ENCODE data around the gene KCNIP4. TPM values are rescaled to one million over a fixed set of nuclear protein-coding genes. Genes with fewer than 3 reads are reported as not detected.

The KCNIP4 gene
- total and polyA plus RNA-seq, 9 of the 15 experiments (the other 6 are each of a cell fraction or from before 2014, with no cell fraction given), result 0.25 to 0.41 TPM; not detected in 7

DNA sequence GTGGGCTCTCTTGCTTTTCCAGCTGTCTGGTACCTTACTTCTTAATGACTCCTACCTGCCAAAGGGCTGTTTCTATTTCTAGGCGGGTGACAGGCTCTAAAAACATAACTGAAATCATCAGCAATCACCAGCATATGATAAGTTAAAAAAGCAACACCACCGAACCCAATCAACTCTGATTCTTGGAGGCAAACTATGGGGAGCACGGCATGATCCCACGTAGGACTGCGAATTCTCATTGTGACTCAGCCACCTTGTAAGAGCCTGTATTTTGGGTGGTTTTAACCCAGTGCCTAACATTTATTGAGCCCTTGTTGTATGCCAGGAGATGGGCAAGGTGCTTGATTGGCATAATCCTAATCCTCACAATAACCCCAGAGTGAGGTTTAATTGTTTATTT, 1091.5 kb downstream of the KCNIP4 start:
- H3K4me1 ChIP-seq (replicated peaks in 1 of 2; ENCODE audit: control insufficient read depth in 2 of 2, insufficient read depth in 2 of 2, low read length in 2 of 2), result no peaks in the 10 kb centered on the region
- ATAC-seq, result no peak
- no peak overlapping the region for H2AFZ ChIP-seq (ENCODE audit: low read depth, low read length)
- no peak for DNase-seq (ENCODE audit: extremely low read depth in 1 of 4, low spot score in 3 of 4)
- H3K79me2 ChIP-seq (ENCODE audit: control insufficient read depth, insufficient read depth, low read length), result no peaks in the 10 kb centered on the region
- H3K27me3 ChIP-seq (ENCODE audit: control insufficient read depth in 2 of 2, insufficient read depth in 2 of 2, low read length in 2 of 2), result no peaks in the 10 kb centered on the region
- no peak overlapping the region for H3K4me2 ChIP-seq (ENCODE audit: insufficient read depth, low read length)
- no peak overlapping the region for H3K4me3 ChIP-seq
- intact Hi-C loops (cut with micrococcal nuclease) (no loop called here), in situ Hi-C loops (cut with MboI) (no loop called here)
- H3K9me1 ChIP-seq (ENCODE audit: control insufficient read depth, insufficient read depth, low read length), result no peaks in the 10 kb centered on the region
- H3K27ac ChIP-seq (ENCODE audit: extremely low read depth, low read depth, low read length), result no peak overlapping the region
- no peak overlapping the region for H3K9ac ChIP-seq (ENCODE audit: insufficient read depth in 1 of 2, low read depth in 2 of 2, low read length in 2 of 2)
- no peaks in the 10 kb centered on the region for H4K20me1 ChIP-seq (replicated peaks; ENCODE audit: control insufficient read depth, insufficient read depth, low read length)
- no peaks in the 10 kb centered on the region for H3K36me3 ChIP-seq (ENCODE audit: control insufficient read depth, insufficient read depth, low read length)
- 0% methylated on average over 5 of the region's 5 CpGs for WGBS (ENCODE audit: insufficient coverage, low coverage, missing lambda C conversion rate)
- POLR2A ChIA-PET, result no interaction called here
- no peak for FAIRE-seq
- no peak for TF ChIP-seq KAT2B (IDR thresholded peaks at IDR 0.05; ENCODE audit: low read depth, low read length)
- TF ChIP-seq, protein P1, sequence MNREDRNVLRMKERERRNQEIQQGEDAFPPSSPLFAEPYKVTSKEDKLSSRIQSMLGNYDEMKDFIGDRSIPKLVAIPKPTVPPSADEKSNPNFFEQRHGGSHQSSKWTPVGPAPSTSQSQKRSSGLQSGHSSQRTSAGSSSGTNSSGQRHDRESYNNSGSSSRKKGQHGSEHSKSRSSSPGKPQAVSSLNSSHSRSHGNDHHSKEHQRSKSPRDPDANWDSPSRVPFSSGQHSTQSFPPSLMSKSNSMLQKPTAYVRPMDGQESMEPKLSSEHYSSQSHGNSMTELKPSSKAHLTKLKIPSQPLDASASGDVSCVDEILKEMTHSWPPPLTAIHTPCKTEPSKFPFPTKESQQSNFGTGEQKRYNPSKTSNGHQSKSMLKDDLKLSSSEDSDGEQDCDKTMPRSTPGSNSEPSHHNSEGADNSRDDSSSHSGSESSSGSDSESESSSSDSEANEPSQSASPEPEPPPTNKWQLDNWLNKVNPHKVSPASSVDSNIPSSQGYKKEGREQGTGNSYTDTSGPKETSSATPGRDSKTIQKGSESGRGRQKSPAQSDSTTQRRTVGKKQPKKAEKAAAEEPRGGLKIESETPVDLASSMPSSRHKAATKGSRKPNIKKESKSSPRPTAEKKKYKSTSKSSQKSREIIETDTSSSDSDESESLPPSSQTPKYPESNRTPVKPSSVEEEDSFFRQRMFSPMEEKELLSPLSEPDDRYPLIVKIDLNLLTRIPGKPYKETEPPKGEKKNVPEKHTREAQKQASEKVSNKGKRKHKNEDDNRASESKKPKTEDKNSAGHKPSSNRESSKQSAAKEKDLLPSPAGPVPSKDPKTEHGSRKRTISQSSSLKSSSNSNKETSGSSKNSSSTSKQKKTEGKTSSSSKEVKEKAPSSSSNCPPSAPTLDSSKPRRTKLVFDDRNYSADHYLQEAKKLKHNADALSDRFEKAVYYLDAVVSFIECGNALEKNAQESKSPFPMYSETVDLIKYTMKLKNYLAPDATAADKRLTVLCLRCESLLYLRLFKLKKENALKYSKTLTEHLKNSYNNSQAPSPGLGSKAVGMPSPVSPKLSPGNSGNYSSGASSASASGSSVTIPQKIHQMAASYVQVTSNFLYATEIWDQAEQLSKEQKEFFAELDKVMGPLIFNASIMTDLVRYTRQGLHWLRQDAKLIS (CRISPR knock-in tag; IDR thresholded peaks at IDR 0.05), result no peak
- TF ChIP-seq MECOM (CRISPR knock-in tag; IDR thresholded peaks at IDR 0.05), result no peak
- no peak for TF ChIP-seq SIN3A (IDR thresholded peaks at IDR 0.05; ENCODE audit: borderline replicate concordance in 2 of 2, control insufficient read depth in 1 of 2, low read depth in 2 of 2, low read length in 2 of 2)
- no peak for TF ChIP-seq ZNF778 (CRISPR knock-in tag; IDR thresholded peaks at IDR 0.05)
- TF ChIP-seq, protein P2, sequence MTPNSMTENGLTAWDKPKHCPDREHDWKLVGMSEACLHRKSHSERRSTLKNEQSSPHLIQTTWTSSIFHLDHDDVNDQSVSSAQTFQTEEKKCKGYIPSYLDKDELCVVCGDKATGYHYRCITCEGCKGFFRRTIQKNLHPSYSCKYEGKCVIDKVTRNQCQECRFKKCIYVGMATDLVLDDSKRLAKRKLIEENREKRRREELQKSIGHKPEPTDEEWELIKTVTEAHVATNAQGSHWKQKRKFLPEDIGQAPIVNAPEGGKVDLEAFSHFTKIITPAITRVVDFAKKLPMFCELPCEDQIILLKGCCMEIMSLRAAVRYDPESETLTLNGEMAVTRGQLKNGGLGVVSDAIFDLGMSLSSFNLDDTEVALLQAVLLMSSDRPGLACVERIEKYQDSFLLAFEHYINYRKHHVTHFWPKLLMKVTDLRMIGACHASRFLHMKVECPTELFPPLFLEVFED (CRISPR knock-in tag; conservative IDR thresholded peaks at IDR 0.05), result no peak
- TF ChIP-seq ZNF316 (IDR thresholded peaks at IDR 0.05), result no peak
- TF ChIP-seq BACH1 (tag; IDR thresholded peaks at IDR 0.05), result no peak
- TF ChIP-seq ZBTB8A (IDR thresholded peaks at IDR 0.05; ENCODE audit: partially characterized antibody), result no peak
- TF ChIP-seq TFAP4 (CRISPR knock-in tag; IDR thresholded peaks at IDR 0.05; ENCODE audit: borderline replicate concordance), result no peak
- no peak for TF ChIP-seq ZNF174 (CRISPR knock-in tag; IDR thresholded peaks at IDR 0.05)
- TF ChIP-seq SRSF9 (IDR thresholded peaks at IDR 0.05; ENCODE audit: borderline replicate concordance, low read depth, low read length), result no peak
- no peak for TF ChIP-seq SP1 (CRISPR knock-in tag; IDR thresholded peaks at IDR 0.05)
- no peak for TF ChIP-seq TGIF2 (CRISPR knock-in tag; IDR thresholded peaks at IDR 0.05)
- TF ChIP-seq ZSCAN32 (CRISPR knock-in tag; IDR thresholded peaks at IDR 0.05), result no peak
- TF ChIP-seq, protein P3, sequence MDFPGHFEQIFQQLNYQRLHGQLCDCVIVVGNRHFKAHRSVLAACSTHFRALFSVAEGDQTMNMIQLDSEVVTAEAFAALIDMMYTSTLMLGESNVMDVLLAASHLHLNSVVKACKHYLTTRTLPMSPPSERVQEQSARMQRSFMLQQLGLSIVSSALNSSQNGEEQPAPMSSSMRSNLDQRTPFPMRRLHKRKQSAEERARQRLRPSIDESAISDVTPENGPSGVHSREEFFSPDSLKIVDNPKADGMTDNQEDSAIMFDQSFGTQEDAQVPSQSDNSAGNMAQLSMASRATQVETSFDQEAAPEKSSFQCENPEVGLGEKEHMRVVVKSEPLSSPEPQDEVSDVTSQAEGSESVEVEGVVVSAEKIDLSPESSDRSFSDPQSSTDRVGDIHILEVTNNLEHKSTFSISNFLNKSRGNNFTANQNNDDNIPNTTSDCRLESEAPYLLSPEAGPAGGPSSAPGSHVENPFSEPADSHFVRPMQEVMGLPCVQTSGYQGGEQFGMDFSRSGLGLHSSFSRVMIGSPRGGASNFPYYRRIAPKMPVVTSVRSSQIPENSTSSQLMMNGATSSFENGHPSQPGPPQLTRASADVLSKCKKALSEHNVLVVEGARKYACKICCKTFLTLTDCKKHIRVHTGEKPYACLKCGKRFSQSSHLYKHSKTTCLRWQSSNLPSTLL (IDR thresholded peaks at IDR 0.05), result no peak
- no TSS peak for BruUV-seq (replicated peaks)
- H3K9me3 ChIP-seq (replicated peaks; ENCODE audit: control insufficient read depth, insufficient read depth, low read depth, low read length), result no peaks in the 10 kb centered on the region
- CTCF ChIA-PET (ENCODE audit: low intra/inter-chr PET ratio), result no interaction called here
